ENCODE data around the gene NELFCD.

Gene NELFCD

GRCh38 chr20:59040667-59041066 lies 59.6 kb downstream of the NELFCD start:
- no peak for TF ChIP-seq CTCF (conservative IDR thresholded peaks at IDR 0.05)

GRCh38 chr20:59041487-59041886 lies 60.4 kb downstream of the NELFCD start:
- peak overlapping the region; percentile 85 for H3K27ac ChIP-seq

More at GRCh38 chr20:59040667-59041066, 59.6 kb downstream of the NELFCD start:
- H3K27ac ChIP-seq: peak overlapping the region; percentile 85; the same call in 1 of the 2 replicates

GRCh38 chr20:59042151-59042795 lies 61.2 kb downstream of the NELFCD start, which contains the start of gene PRELID3B:
PRELID3B (minus strand) TSS chr20:59042786; CDS start chr20:59042730, 56 bp downstream.
- H3K27ac ChIP-seq: peak within 1 kb of the TSS; percentile 85
- no peak for TF ChIP-seq CTCF (conservative IDR thresholded peaks at IDR 0.05)

- H3K27ac ChIP-seq: peak overlapping the region; percentile 85
- no peak for TF ChIP-seq CTCF (conservative IDR thresholded peaks at IDR 0.05)
Observed at GRCh38 chr20:59042796-59043631, 62.0 kb downstream of the NELFCD start.

- peak overlapping the region; percentile 85; the same call in 1 of the 2 replicates for H3K27ac ChIP-seq
- no peak for TF ChIP-seq CTCF (conservative IDR thresholded peaks at IDR 0.05)
Observed at GRCh38 chr20:59043698-59044097, 62.6 kb downstream of the NELFCD start.

GRCh38 chr20:59044295-59044694 lies 63.2 kb downstream of the NELFCD start:
- TF ChIP-seq CTCF (conservative IDR thresholded peaks at IDR 0.05): no peak

More at GRCh38 chr20:59044295-59044694, 63.2 kb downstream of the NELFCD start:
- no peak overlapping the region for H3K27ac ChIP-seq

All from VCaP (cell line).